Testis (tissue), 3 donors: ENCODE results near the gene RFLNA. TPM values are rescaled to one million over a fixed set of nuclear protein-coding genes. Genes with fewer than 3 reads are reported as not detected.

ENCODE experiments used
- DNase-seq: peaks from one replicate; pipeline ENCODE4 v3.0.0-alpha.2; 2019
- H3K27ac ChIP-seq, 2 donors: fragments of 200-600 bp; sonication (generic); one replicate each; pipeline ENCODE4 v1.5.1; 2019
- H3K27me3 ChIP-seq: fragments of 200-600 bp; sonication (generic); one replicate; pipeline ENCODE4 v1.5.1; 2019
- H3K36me3 ChIP-seq: fragments of 200-600 bp; sonication (generic); one replicate; pipeline ENCODE4 v1.5.1; 2017; ENCODE audit warnings: low read depth; ENCODE audit errors: missing control alignments
- H3K4me1 ChIP-seq: fragments of 200-600 bp; sonication (generic); one replicate; pipeline ENCODE4 v1.5.1; 2019
- H3K4me3 ChIP-seq, 2 donors: fragments of 200-600 bp; sonication (generic); one replicate each; pipeline ENCODE4 v1.5.1; 2017 to 2019
- H3K9me3 ChIP-seq: fragments of 200-600 bp; sonication (generic); one replicate; pipeline ENCODE4 v1.5.1; 2017
- POLR2A ChIP-seq: fragments of 450-650 bp; IDR thresholded peaks from one replicate; pipeline ENCODE4 v1.6.1; 2017; ENCODE audit warnings: antibody characterized with exemption, mild to moderate bottlenecking, moderate library complexity
- WGBS, 2 donors: methylation state at CpG; one replicate each; pipeline ENCODE4 v1.1.5; 2018; 5-methylcytosine and 5-hydroxymethylcytosine counted together
- intact Hi-C: fragments of 100-400 bp; cut with DNase I; formaldehyde crosslinking; loops from one replicate; pipeline ENCODE4 v1.15.1; 2023; ENCODE audit warnings: low total_unique reads
- polyA plus RNA-seq: library from polyadenylated mRNA; stranded (reverse); fragments of 350-450 nt; fragmentation: Illumina TruSeq; extraction: RNeasy Lipid Tissue Mini Kit (QIAGEN cat#74804); gene quantifications from one replicate; pipeline ENCODE4 v1.2.3, GENCODE V29; 2014; ENCODE audit warnings: low read depth, low replicate concordance; ENCODE audit not compliant: insufficient read depth
- total RNA-seq, 2 donors: library from RNA; depleted of rRNA; stranded (reverse); fragments of >200 nt; gene quantifications; one replicate each; pipeline ENCODE4 v1.2.3, GENCODE V29; 2016
- TF ChIP-seq, protein P1 (sequence below), 3 experiments: fragments of 450-650 bp in 2 of 3; fragments of 200-600 bp in 1 of 3; sonication (generic) in 1 of 3; IDR thresholded peaks; one replicate each; pipeline ENCODE4 v1.5.1; 2016 to 2019; ENCODE audit warnings: antibody characterized with exemption in 3 of 3, mild to moderate bottlenecking in 2 of 3, moderate library complexity in 1 of 3

Gene RFLNA
- total and polyA plus RNA-seq, 3 donors from 2014 or later = 0.31 to 0.80 (median 0.68) TPM

DNA sequence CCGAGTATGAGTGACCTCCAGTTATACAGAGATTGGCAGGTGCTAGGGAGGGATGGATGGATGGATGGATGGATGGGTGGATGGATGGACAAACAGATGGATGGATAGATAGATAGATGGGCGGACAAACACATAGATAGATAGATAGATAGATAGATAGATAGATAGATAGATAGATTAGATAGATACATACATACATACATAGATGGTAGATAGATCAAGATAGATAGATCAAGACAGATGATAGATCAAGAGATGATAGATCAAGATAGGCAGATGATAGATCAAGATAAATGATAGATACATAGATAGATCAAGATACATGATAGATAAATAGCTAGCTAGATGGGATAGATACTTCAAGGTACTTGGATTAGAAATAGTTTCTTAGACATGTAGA, 18.6 kb upstream of the RFLNA start:
- no peak overlapping the region for H3K4me3 ChIP-seq
- no peaks in the 10 kb centered on the region for H3K36me3 ChIP-seq
- H3K27me3 ChIP-seq = no peaks in the 10 kb centered on the region
- no peak overlapping the region for H3K27ac ChIP-seq
- no peaks in the 10 kb centered on the region for H3K9me3 ChIP-seq
- no peaks in the 10 kb centered on the region for H3K4me1 ChIP-seq
- no peak for DNase-seq
- intact Hi-C loops = no loop called here
- no peak for TF ChIP-seq POLR2A
- TF ChIP-seq, protein P1, sequence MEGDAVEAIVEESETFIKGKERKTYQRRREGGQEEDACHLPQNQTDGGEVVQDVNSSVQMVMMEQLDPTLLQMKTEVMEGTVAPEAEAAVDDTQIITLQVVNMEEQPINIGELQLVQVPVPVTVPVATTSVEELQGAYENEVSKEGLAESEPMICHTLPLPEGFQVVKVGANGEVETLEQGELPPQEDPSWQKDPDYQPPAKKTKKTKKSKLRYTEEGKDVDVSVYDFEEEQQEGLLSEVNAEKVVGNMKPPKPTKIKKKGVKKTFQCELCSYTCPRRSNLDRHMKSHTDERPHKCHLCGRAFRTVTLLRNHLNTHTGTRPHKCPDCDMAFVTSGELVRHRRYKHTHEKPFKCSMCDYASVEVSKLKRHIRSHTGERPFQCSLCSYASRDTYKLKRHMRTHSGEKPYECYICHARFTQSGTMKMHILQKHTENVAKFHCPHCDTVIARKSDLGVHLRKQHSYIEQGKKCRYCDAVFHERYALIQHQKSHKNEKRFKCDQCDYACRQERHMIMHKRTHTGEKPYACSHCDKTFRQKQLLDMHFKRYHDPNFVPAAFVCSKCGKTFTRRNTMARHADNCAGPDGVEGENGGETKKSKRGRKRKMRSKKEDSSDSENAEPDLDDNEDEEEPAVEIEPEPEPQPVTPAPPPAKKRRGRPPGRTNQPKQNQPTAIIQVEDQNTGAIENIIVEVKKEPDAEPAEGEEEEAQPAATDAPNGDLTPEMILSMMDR (IDR thresholded peaks at IDR 0.05) = no peak
- 93 to 96% methylated on average over 2 of the region's 2 CpGs for WGBS, 2 donors

DNA sequence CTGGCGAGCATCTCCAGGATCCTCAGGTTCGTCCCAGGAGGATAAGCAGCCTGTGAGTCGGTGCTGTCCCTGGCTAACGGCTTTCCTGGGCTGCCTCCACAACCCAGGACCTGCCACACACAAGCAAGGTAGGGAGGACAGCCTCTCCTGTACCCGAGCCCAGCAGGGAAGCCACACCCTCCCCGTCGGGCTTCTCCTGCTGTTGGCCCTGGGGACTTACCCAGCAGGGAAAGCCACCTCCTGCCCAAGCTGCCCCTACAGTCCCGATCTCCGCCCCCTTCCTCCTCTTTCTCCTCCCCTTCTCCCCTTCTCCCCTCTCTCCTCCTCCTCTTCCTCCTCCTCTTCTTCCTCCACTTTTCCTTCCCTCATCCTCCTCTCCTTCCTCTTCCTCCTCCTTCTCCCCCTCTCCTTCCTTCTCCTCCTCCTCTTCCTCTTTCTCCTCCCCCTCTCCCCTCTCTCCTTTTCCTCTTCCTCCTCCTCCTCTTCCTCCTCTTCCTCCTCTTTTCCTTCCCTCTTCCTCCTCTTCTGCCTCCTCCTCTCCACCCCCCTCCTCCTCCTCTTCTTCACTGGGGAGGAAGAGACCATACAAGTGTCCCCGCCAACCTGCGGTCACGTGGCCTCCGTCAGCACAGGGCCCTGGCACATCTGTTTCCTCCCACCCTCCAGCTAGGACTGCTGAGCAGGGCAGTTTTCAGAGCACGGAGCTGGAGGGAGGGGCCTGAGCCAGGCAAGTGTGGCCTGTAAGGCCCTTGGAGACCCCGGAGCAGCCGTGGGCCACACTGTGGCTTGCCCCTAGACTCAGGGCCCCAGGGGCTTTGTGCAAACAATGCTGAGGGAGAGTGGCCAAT, 17.3 kb upstream of the RFLNA start:
- Histone ChIP-seq H3K36me3 (no peaks in the 10 kb centered on the region), H3K27me3 (no peaks in the 10 kb centered on the region), H3K27ac (no peak overlapping the region), H3K9me3 (no peaks in the 10 kb centered on the region), H3K4me3 (no peak overlapping the region), H3K4me1 (no peaks in the 10 kb centered on the region)
- WGBS, 2 donors = 68 to 82% methylated on average over 10 to 16 of the region's 16 CpGs
- intact Hi-C loops = no loop called here
- DNase-seq = no peak
- TF ChIP-seq, protein P1 (IDR thresholded peaks at IDR 0.05) = no peak
- TF ChIP-seq POLR2A = no peak

DNA sequence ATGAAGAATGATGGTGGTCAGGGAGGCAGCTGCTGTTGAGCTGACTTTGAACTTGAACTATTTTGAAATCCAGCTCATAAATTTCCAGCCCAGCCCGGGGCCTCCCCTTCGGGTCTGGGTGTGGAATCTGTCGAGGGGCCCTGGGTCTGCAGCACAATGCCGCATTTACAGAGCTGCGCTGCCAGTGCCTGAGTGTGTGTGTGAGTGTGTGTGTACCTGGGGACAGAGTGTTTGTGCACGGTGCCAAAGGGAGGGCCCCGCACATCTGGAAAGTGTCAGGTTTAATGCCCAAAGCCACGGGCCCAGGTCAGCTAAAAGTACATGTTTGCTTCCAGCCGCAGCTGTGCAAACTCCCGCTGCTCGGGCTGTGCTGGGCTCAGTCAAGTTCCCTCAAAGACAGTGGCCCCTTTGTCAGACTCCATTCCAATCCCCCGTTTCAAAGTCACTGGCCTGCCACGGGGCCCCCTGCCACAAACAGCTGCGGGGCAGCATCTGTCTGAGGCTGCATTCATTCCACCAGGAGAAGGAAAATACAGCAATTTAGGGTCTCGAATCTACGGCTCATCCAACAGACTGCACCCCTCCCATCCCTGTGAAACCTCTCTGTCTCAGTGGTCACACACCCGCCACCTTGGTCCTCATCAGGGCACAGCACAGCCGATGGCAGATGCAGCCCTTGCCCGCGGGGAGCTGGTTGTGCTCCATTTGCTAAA, 16.3 kb upstream of the RFLNA start:
- no peak for DNase-seq
- Histone ChIP-seq H3K36me3 (no peaks in the 10 kb centered on the region), H3K27ac (no peak overlapping the region), H3K27me3 (no peaks in the 10 kb centered on the region), H3K9me3 (no peaks in the 10 kb centered on the region), H3K4me3 (no peak overlapping the region), H3K4me1 (no peaks in the 10 kb centered on the region)
- intact Hi-C loops = no loop called here
- TF ChIP-seq, protein P1 (IDR thresholded peaks at IDR 0.05) = no peak
- TF ChIP-seq POLR2A = no peak
- 59 to 73% methylated on average over 12 to 20 of the region's 20 CpGs for WGBS, 2 donors

DNA sequence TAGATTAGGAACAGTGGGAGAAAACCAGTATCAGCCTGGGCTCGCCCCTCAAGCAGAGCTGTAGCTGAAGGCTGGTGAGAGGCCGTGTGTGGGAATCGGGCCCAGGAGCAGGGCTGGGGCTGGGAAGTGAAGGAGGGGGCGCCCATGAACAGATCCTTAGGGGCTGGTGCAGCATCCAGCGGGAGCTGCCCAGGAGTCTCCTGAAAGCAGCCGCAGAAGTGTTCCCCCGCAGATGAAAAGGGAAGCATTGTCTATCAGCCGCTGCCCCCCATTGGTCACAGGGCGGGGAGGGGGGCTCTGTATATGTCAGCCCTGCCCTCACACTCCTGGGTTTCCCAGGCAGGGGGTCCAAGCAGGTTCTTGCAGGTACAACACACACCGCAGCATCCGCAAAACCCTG, 15.6 kb upstream of the RFLNA start:
- Histone ChIP-seq H3K27ac (no peak overlapping the region), H3K36me3 (no peaks in the 10 kb centered on the region), H3K4me3 (no peak overlapping the region), H3K4me1 (no peaks in the 10 kb centered on the region), H3K9me3 (no peaks in the 10 kb centered on the region), H3K27me3 (no peaks in the 10 kb centered on the region)
- 49 to 64% methylated on average over 9 to 11 of the region's 11 CpGs for WGBS, 2 donors
- TF ChIP-seq, protein P1 (IDR thresholded peaks at IDR 0.05) = no peak
- no peak for TF ChIP-seq POLR2A
- intact Hi-C loops = no loop called here
- no peak for DNase-seq
